Measurements from ENCODE around the gene IL17D. TPM values are rescaled to one million over a fixed set of nuclear protein-coding genes. Genes with fewer than 3 reads are reported as not detected.

IL17D gene, protein sequence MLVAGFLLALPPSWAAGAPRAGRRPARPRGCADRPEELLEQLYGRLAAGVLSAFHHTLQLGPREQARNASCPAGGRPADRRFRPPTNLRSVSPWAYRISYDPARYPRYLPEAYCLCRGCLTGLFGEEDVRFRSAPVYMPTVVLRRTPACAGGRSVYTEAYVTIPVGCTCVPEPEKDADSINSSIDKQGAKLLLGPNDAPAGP
- 1 to 10 TPM; 2.1 to 3.5 (median 2.5) TPM for total RNA-seq

GRCh38 chr13:20702915-20703779 is at the start of gene IL17D:
Gene IL17D, plus strand, starts transcription at chr13:20703699. Its CDS starts 303 bp downstream, at chr13:20704002.
- TF ChIP-seq, protein P1, sequence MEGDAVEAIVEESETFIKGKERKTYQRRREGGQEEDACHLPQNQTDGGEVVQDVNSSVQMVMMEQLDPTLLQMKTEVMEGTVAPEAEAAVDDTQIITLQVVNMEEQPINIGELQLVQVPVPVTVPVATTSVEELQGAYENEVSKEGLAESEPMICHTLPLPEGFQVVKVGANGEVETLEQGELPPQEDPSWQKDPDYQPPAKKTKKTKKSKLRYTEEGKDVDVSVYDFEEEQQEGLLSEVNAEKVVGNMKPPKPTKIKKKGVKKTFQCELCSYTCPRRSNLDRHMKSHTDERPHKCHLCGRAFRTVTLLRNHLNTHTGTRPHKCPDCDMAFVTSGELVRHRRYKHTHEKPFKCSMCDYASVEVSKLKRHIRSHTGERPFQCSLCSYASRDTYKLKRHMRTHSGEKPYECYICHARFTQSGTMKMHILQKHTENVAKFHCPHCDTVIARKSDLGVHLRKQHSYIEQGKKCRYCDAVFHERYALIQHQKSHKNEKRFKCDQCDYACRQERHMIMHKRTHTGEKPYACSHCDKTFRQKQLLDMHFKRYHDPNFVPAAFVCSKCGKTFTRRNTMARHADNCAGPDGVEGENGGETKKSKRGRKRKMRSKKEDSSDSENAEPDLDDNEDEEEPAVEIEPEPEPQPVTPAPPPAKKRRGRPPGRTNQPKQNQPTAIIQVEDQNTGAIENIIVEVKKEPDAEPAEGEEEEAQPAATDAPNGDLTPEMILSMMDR (IDR thresholded peaks at IDR 0.05): no peak
- peak; percentile 31 for ATAC-seq (ENCODE audit: low FRiP score)

DNA sequence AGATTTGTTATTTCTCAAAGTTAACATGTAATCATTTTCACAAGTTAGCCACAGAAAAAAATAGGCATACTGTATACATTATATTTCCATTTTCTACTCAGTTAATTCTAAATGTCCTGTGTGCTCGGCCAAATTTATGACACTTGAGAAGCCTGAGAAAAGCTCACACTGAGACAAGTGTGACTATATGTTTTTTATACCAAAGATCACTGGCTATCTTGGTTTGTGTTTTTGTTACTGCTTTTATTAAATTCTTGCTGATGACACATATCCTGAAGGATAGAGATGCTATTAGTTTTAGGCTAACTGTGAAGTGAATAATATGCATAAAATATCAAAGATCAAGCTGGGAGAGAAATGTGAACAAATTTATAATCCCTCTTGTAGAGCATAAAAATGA is 49.3 kb upstream of the IL17D start:
- DNase-seq (ENCODE audit: low spot score) (no peak), ATAC-seq (ENCODE audit: low FRiP score) (no peak)
- TF ChIP-seq, protein P1 (IDR thresholded peaks at IDR 0.05): no peak

More at GRCh38 chr13:20702915-20703779, at the start of gene IL17D:
- no peak for DNase-seq (ENCODE audit: low spot score)

- TF ChIP-seq, protein P1 (IDR thresholded peaks at IDR 0.05): no peak
- DNase-seq (ENCODE audit: low spot score) (no peak), ATAC-seq (ENCODE audit: low FRiP score) (no peak)
Observed at GRCh38 chr13:20658451-20659040, 45.0 kb upstream of the IL17D start.

- TF ChIP-seq, protein P1 (IDR thresholded peaks at IDR 0.05): no peak
- ATAC-seq (ENCODE audit: low FRiP score): no peak
- DNase-seq (ENCODE audit: low spot score): no peak
Observed at GRCh38 chr13:20664351-20664750, 39.1 kb upstream of the IL17D start.

DNA sequence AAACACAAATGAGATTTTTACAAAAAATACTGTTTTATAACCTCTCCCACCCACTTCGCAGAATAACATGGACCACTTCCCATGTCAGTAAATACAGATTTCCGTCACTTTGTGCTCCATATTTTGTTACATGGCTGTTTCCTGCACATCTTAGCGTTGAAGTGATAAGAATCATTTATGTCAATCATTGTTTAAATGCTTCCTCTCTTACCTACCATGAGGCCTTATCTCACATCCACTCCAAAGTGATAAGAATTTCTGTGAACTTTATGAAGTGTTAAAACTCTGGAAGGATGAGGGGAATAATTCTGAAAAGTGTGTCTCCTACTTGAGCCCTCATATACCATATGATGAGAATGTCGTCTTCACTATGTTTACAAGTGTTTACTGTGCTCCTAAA is 36.6 kb upstream of the IL17D start:
- no peak for ATAC-seq (ENCODE audit: low FRiP score)
- TF ChIP-seq, protein P1 (IDR thresholded peaks at IDR 0.05): no peak
- DNase-seq (ENCODE audit: low spot score): no peak

DNA sequence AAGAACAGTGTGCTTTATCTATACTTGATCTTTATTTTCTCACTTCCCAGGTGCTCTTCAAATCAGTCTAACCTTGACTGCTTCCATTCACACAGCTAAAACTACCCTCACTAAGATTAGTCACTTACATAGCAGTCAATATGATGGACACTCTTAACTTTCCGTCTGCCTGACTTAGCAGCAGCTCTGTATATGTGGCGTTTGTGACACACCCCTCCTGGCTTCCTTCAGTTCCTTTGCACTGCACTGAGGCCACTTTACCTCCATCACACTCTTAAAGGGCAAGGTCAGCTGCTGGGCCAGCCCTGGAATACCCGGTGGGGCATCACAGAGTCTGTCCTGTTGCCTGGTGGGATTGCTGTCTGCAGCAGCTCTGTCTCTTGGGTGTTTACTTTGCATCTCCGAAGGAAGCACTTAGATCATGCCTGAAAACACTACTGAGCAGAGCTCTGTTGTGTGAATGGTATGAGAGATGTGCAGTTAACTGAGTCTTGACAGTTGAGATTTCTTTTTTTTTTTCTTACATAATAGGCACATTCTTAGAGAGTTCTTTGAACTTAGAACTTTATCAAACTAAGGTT is 35.6 kb upstream of the IL17D start:
- TF ChIP-seq, protein P1 (IDR thresholded peaks at IDR 0.05): no peak
- ATAC-seq (ENCODE audit: low FRiP score) (no peak), DNase-seq (ENCODE audit: low spot score) (no peak)

Measured in omental fat pad (tissue), 4 donors.